Gastrocnemius medialis (tissue), 4 donors: ENCODE measurements around the gene ACTL10. TPM values are rescaled to one million over a fixed set of nuclear protein-coding genes. Genes with fewer than 3 reads are reported as not detected.
A peak's percentile ranks its signal among the peaks of the same experiment; 100 is the strongest.

Source experiments
- ATAC-seq, 2 donors: fragments of 150-250 bp; one replicate each; pipeline ENCODE4 v1.9.1; 2016
- DNase-seq, 2 donors: peaks; one replicate each; pipeline ENCODE4 v3.0.0-alpha.2; 2019
- H3K27ac ChIP-seq, 4 donors: fragments of 200-600 bp; sonication (generic); 1 replicate in 1 of 4; 2 replicates in 3 of 4; pipeline ENCODE4 v1.5.1; 2016 to 2018; ENCODE audit warnings: mild to moderate bottlenecking in 2 of 4, moderate library complexity in 1 of 4
- H3K27me3 ChIP-seq, 3 donors: fragments of 200-600 bp; sonication (generic) in 2 of 3; 1 replicate in 1 of 3; 2 replicates in 2 of 3; pipeline versions ENCODE4 v1.5.1 to v1.6.0; 2016 to 2019; ENCODE audit warnings: mild to moderate bottlenecking in 1 of 3, moderate library complexity in 1 of 3
- H3K36me3 ChIP-seq, 2 donors: fragments of 200-600 bp; sonication (generic) in 1 of 2; one replicate each; pipeline ENCODE4 v1.5.1; 2017 to 2018
- H3K4me1 ChIP-seq, 2 donors: fragments of 200-600 bp; sonication (generic) in 1 of 2; one replicate each; pipeline ENCODE4 v1.5.1; 2016 to 2017; ENCODE audit warnings: mild to moderate bottlenecking in 2 of 2
- H3K4me3 ChIP-seq, 4 donors: fragments of 200-600 bp; sonication (generic) in 3 of 4; 1 replicate in 1 of 4; 2 replicates in 3 of 4; pipeline ENCODE4 v1.5.1; 2016 to 2019; ENCODE audit warnings: mild to moderate bottlenecking in 2 of 4
- H3K9me3 ChIP-seq, 3 donors: fragments of 200-600 bp; sonication (generic) in 2 of 3; 1 replicate in 1 of 3; 2 replicates in 2 of 3; pipeline ENCODE4 v1.5.1; 2016 to 2019
- POLR2A ChIP-seq, 2 donors: fragments of 450-650 bp; IDR thresholded peaks; one replicate each; pipeline ENCODE4 v1.6.1; 2017; ENCODE audit warnings: antibody characterized with exemption in 2 of 2, mild to moderate bottlenecking in 2 of 2, moderate library complexity in 2 of 2
- in situ Hi-C, 4 donors: fragments of 200-750 bp; cut with MboI; loops; one replicate each; pipeline versions ENCODE4 v1.15.0 to v1.8.0; 2017; ENCODE audit warnings: low sequenced_read_pairs in 4 of 4
- intact Hi-C: fragments of 100-400 bp; cut with DNase I; formaldehyde crosslinking; loops from one replicate; pipeline ENCODE4 v1.15.1; 2023; ENCODE audit warnings: low total_unique reads
- total RNA-seq, 4 donors: library from RNA; depleted of rRNA; stranded (reverse); fragments of >200 nt; gene quantifications; one replicate each; pipeline versions ENCODE4 v1.1.0 to v1.2.3, GENCODE V29; 2016
- TF ChIP-seq, protein P1 (sequence below), 5 experiments: fragments of 450-650 bp in 3 of 5; fragments of 200-600 bp in 2 of 5; sonication (generic) in 2 of 5; IDR thresholded peaks in 4 of 5; conservative IDR thresholded peaks in 1 of 5; 1 replicate in 4 of 5; 2 replicates in 1 of 5; pipeline ENCODE4 v1.5.1; 2016 to 2019; ENCODE audit warnings: antibody characterized with exemption in 5 of 5, mild to moderate bottlenecking in 3 of 5, moderate library complexity in 3 of 5

Gene ACTL10
- total RNA-seq, 4 donors from 2014 or later, result 0.22 to 0.39 TPM; not detected in 2

DNA sequence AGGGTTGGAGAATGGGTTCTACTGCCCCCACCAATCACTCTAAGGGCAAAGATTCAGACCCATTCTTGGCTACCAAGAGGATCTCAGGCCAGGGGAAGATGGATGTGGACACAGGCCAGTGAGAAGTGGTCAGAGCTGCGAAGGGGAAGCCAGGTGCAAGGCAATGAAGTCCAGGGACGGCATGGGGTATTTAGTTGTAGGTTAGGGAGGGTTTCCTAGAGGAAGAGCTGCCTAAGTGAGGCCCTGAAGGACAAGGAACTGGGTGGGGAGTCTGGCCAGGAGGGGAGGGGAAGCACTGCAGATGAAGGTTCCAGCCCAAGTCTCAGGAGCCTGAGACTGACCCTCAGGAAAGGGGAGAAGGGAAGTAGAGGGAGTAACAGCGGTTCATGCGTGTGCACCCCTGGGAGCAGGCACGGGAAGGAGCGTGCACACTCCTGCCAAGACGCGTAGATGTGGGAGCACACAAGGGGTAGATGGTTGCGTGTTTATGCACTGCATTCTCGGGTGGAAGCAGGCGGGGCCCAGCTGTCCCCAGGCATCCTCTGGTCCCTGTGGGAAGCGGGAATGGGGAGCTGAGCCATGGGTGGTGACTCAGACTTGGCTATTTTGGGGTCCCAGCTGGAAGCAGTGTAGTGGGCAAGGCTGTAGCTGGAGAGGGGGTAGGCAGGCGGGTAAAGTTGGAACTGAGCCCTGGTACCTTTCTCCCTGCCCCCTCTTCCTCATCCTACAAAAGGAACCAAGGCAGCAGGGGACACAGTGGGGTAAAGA is 3.3 kb downstream of the ACTL10 start:
- Histone ChIP-seq H3K27me3 (no peaks in the 10 kb centered on the region), H3K36me3 (peaks cover 0 to 15% of the 10 kb centered on the region in 2 donors), H3K27ac (peak overlapping the region in 1 of 4 donors; percentile 41), H3K4me1 (peaks cover 24% of the 10 kb centered on the region in 2 donors), H3K9me3 (no peaks in the 10 kb centered on the region), H3K4me3 (no peak overlapping the region)
- no peak for ATAC-seq
- in situ Hi-C loops (loop anchor here in 2 of 4 donors (5.0 to 10.0 kb wide), 2 partner anchors 205 to 213 kb away; no protein-coding TSS in a partner anchor), intact Hi-C loops (loop anchor here (2.0 to 10.0 kb wide), 6 partner anchors 62 to 325 kb away; partner anchors contain the start of genes CDK5RAP1, CHMP4B, RALY and ZNF341)
- DNase-seq, result no peak
- TF ChIP-seq, protein P1, sequence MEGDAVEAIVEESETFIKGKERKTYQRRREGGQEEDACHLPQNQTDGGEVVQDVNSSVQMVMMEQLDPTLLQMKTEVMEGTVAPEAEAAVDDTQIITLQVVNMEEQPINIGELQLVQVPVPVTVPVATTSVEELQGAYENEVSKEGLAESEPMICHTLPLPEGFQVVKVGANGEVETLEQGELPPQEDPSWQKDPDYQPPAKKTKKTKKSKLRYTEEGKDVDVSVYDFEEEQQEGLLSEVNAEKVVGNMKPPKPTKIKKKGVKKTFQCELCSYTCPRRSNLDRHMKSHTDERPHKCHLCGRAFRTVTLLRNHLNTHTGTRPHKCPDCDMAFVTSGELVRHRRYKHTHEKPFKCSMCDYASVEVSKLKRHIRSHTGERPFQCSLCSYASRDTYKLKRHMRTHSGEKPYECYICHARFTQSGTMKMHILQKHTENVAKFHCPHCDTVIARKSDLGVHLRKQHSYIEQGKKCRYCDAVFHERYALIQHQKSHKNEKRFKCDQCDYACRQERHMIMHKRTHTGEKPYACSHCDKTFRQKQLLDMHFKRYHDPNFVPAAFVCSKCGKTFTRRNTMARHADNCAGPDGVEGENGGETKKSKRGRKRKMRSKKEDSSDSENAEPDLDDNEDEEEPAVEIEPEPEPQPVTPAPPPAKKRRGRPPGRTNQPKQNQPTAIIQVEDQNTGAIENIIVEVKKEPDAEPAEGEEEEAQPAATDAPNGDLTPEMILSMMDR (IDR thresholded peaks at IDR 0.05 in 4 of 5, conservative IDR thresholded peaks at IDR 0.05 in 1 of 5), result no peak
- TF ChIP-seq POLR2A (IDR thresholded peaks at IDR 0.05), result no peak

- Histone ChIP-seq H3K4me1 (peaks cover 24 to 27% of the 10 kb centered on the region in 2 donors), H3K27ac (peak overlapping the region in 1 of 4 donors; percentile 96)
- intact Hi-C loops, result loop anchor here (5.0 kb wide), 2 partner anchors 61 to 141 kb away; partner anchors contain the start of genes CHMP4B and ZNF341
Measured at GRCh38 chr20:33670715-33671499, 4.2 kb downstream of the ACTL10 start.

DNA sequence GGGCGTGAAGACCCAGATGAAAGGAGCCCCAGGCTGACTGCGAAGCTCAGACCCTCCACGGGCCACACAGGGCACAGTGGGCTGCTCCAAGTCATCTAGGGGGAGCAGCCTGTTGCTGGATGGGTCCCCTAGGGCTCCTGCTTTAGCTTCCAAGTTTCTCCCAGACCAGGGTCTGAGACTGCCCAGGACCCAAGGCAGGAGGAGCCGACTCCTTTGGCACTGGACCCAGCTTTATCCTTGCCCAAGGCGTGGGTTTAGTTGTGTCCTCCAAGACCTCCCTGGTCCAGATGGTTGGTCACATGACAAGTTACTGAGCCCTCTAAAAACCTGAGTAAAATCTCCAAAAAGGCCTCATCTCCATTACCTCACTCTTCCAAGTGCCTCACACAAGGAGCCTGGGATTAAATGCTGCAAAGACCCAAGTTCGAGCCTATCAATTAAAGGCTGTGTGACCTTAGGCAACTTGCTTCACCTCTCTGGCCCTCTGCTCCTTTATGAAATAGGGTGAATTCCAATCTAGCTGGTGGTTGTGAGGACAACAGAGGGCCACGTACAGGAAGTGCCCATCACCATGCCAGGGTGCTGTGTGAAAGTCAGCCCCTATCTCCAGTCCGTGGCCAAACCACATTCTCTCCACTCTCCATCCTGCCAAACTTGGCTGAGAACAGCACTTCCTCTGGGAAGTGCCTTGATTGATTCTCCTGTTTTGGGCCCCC is 5.0 kb downstream of the ACTL10 start:
- in situ Hi-C loops, result no loop called here
- no peaks in the 10 kb centered on the region for H3K27me3 ChIP-seq
- peaks cover 0 to 15% of the 10 kb centered on the region in 2 donors for H3K36me3 ChIP-seq
- no peak for ATAC-seq
- DNase-seq, result no peak
- H3K27ac ChIP-seq, result peak overlapping the region in 2 of 4 donors; percentile 92 to 96
- TF ChIP-seq, protein P1 (IDR thresholded peaks at IDR 0.05 in 4 of 5, conservative IDR thresholded peaks at IDR 0.05 in 1 of 5), result no peak
- TF ChIP-seq POLR2A (IDR thresholded peaks at IDR 0.05), result no peak
- no peaks in the 10 kb centered on the region for H3K9me3 ChIP-seq
- intact Hi-C loops, result loop anchor here (5.0 kb wide), 2 partner anchors 61 to 141 kb away; partner anchors contain the start of genes CHMP4B and ZNF341
- peaks cover 18 to 23% of the 10 kb centered on the region in 2 donors for H3K4me1 ChIP-seq
- no peak overlapping the region for H3K4me3 ChIP-seq

More at GRCh38 chr20:33670715-33671499, 4.2 kb downstream of the ACTL10 start:
- H3K27me3 ChIP-seq, result no peaks in the 10 kb centered on the region
- H3K4me3 ChIP-seq, result no peak overlapping the region
- ATAC-seq, result no peak
- H3K9me3 ChIP-seq, result no peaks in the 10 kb centered on the region
- TF ChIP-seq, protein P1 (IDR thresholded peaks at IDR 0.05 in 4 of 5, conservative IDR thresholded peaks at IDR 0.05 in 1 of 5), result no peak
- in situ Hi-C loops, result no loop called here
- peaks cover 0 to 15% of the 10 kb centered on the region in 2 donors for H3K36me3 ChIP-seq
- DNase-seq, result no peak

DNA sequence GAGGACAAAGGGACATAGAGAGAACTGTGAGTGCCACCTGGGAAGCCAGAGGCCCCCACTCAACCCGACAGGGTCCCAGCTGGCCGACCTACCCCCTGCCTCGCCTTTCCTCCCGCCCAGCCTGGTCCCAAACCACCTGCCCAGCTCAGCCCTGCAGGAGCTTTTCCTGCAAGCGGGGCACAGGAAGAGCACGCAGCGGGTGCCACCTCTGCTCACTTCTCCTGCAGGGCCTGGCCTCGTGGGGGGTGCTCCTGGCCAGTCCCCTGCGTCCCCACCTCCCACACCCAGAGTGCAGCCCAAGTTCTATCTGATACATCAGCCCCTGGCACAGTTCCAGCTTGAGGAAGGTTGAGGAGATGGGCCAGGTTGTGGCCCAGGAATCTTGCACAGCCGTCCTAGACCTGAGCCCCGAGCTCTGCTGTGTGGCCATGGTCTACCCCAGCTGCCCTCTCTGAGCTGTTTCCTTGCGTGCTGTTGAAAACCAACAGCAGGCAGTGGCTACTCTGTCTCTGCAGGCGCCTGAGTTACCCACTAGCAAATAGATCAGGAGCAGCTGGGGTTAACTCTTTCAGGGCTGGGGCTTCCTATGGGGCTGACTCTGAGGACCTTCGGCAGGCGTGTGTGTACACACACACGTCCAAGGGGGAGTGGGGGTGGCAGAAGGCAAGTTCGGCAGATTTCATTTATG is 5.8 kb downstream of the ACTL10 start:
- no peak for TF ChIP-seq POLR2A (IDR thresholded peaks at IDR 0.05)
- TF ChIP-seq, protein P1 (IDR thresholded peaks at IDR 0.05 in 4 of 5, conservative IDR thresholded peaks at IDR 0.05 in 1 of 5), result no peak
- no peaks in the 10 kb centered on the region for H3K27me3 ChIP-seq
- peak overlapping the region; percentile 78 to 83 (median 83) for H3K4me3 ChIP-seq
- no peak for DNase-seq
- intact Hi-C loops (loop anchor here (5.0 kb wide), 2 partner anchors 60 to 140 kb away; partner anchors contain the start of genes CHMP4B and ZNF341), in situ Hi-C loops (no loop called here)
- H3K4me1 ChIP-seq, result peaks cover 18 to 23% of the 10 kb centered on the region in 2 donors
- ATAC-seq, result no peak
- H3K27ac ChIP-seq, result peak overlapping the region; percentile 89 to 96 (median 93)
- H3K9me3 ChIP-seq, result no peaks in the 10 kb centered on the region
- peaks cover 0 to 15% of the 10 kb centered on the region in 2 donors for H3K36me3 ChIP-seq
